ENCODE results near the gene NANOS3. TPM values are rescaled to one million over a fixed set of nuclear protein-coding genes. Genes with fewer than 3 reads are reported as not detected.

NANOS3 gene
- total and polyA plus RNA-seq, 2 experiments from 2014 or later: not detected

GRCh38 chr19:13920524-13920923, 43.6 kb downstream of the NANOS3 start:
- peaks cover 61% of the 10 kb centered on the region for H3K36me3 Mint-ChIP-seq (ENCODE audit: low read depth)

More at GRCh38 chr19:13920524-13920923, 43.6 kb downstream of the NANOS3 start:
- ATAC-seq: no peak
- Histone ChIP-seq H3K4me2 (no peak overlapping the region), H4K20me1 (replicated peaks; ENCODE audit: insufficient read depth) (peaks cover 4% of the 10 kb centered on the region), H3K27me3 (ENCODE audit: insufficient read depth) (no peaks in the 10 kb centered on the region), H2AFZ (no peak overlapping the region), H3K79me2 (replicated peaks; ENCODE audit: insufficient read depth) (no peaks in the 10 kb centered on the region), H3K36me3 (ENCODE audit: insufficient read depth) (peaks cover 5% of the 10 kb centered on the region; the same call in 1 of the 2 replicates), H3F3A (replicated peaks; ENCODE audit: low read depth) (no peaks in the 10 kb centered on the region), H3K4me3 (no peak overlapping the region), H3K9me2 (ENCODE audit: insufficient read depth) (no peaks in the 10 kb centered on the region), H3K27ac (ENCODE audit: low read depth) (no peak overlapping the region), H3K4me1 (ENCODE audit: insufficient read depth) (no peaks in the 10 kb centered on the region)
- no peak for DNase-seq (ENCODE audit: low spot score)
- H3K9me3 Mint-ChIP-seq: peaks cover 9% of the 10 kb centered on the region; the same call in 2 of the 3 replicates
- no peaks in the 10 kb centered on the region for H3K4me1 Mint-ChIP-seq
- H3K27ac Mint-ChIP-seq: no peak overlapping the region
- H3K27me3 Mint-ChIP-seq (ENCODE audit: insufficient read depth, low read depth, poor library complexity): peaks cover 5% of the 10 kb centered on the region
- no peak for TF ChIP-seq EZH2 (IDR thresholded peaks at IDR 0.05; ENCODE audit: low read depth, unreplicated experiment)
- TF ChIP-seq, protein P1, sequence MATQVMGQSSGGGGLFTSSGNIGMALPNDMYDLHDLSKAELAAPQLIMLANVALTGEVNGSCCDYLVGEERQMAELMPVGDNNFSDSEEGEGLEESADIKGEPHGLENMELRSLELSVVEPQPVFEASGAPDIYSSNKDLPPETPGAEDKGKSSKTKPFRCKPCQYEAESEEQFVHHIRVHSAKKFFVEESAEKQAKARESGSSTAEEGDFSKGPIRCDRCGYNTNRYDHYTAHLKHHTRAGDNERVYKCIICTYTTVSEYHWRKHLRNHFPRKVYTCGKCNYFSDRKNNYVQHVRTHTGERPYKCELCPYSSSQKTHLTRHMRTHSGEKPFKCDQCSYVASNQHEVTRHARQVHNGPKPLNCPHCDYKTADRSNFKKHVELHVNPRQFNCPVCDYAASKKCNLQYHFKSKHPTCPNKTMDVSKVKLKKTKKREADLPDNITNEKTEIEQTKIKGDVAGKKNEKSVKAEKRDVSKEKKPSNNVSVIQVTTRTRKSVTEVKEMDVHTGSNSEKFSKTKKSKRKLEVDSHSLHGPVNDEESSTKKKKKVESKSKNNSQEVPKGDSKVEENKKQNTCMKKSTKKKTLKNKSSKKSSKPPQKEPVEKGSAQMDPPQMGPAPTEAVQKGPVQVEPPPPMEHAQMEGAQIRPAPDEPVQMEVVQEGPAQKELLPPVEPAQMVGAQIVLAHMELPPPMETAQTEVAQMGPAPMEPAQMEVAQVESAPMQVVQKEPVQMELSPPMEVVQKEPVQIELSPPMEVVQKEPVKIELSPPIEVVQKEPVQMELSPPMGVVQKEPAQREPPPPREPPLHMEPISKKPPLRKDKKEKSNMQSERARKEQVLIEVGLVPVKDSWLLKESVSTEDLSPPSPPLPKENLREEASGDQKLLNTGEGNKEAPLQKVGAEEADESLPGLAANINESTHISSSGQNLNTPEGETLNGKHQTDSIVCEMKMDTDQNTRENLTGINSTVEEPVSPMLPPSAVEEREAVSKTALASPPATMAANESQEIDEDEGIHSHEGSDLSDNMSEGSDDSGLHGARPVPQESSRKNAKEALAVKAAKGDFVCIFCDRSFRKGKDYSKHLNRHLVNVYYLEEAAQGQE (IDR thresholded peaks at IDR 0.05; ENCODE audit: unreplicated experiment): no peak
- TF ChIP-seq ETS1 (IDR thresholded peaks at IDR 0.05): no peak
- no peak for TF ChIP-seq STAT1 (IDR thresholded peaks at IDR 0.05; ENCODE audit: unreplicated experiment)
- TF ChIP-seq POLR2AphosphoS5 (IDR thresholded peaks at IDR 0.05; ENCODE audit: low read depth): no peak
- no peak for TF ChIP-seq JUNB (IDR thresholded peaks at IDR 0.05; ENCODE audit: unreplicated experiment)
- no peak for TF ChIP-seq NANOG (IDR thresholded peaks at IDR 0.05; ENCODE audit: borderline replicate concordance)
- TF ChIP-seq ZNF331 (CRISPR knock-in tag; IDR thresholded peaks at IDR 0.05; ENCODE audit: low read depth): no peak
- no peak for TF ChIP-seq CREB1 (CRISPR knock-in tag; IDR thresholded peaks at IDR 0.05; ENCODE audit: low read depth)
- no peak for TF ChIP-seq EZH2phosphoT487 (IDR thresholded peaks at IDR 0.05; ENCODE audit: unreplicated experiment)
- no peak for TF ChIP-seq CTCF (conservative IDR thresholded peaks at IDR 0.05; ENCODE audit: low read depth in 2 of 2)
- TF ChIP-seq, protein P2, sequence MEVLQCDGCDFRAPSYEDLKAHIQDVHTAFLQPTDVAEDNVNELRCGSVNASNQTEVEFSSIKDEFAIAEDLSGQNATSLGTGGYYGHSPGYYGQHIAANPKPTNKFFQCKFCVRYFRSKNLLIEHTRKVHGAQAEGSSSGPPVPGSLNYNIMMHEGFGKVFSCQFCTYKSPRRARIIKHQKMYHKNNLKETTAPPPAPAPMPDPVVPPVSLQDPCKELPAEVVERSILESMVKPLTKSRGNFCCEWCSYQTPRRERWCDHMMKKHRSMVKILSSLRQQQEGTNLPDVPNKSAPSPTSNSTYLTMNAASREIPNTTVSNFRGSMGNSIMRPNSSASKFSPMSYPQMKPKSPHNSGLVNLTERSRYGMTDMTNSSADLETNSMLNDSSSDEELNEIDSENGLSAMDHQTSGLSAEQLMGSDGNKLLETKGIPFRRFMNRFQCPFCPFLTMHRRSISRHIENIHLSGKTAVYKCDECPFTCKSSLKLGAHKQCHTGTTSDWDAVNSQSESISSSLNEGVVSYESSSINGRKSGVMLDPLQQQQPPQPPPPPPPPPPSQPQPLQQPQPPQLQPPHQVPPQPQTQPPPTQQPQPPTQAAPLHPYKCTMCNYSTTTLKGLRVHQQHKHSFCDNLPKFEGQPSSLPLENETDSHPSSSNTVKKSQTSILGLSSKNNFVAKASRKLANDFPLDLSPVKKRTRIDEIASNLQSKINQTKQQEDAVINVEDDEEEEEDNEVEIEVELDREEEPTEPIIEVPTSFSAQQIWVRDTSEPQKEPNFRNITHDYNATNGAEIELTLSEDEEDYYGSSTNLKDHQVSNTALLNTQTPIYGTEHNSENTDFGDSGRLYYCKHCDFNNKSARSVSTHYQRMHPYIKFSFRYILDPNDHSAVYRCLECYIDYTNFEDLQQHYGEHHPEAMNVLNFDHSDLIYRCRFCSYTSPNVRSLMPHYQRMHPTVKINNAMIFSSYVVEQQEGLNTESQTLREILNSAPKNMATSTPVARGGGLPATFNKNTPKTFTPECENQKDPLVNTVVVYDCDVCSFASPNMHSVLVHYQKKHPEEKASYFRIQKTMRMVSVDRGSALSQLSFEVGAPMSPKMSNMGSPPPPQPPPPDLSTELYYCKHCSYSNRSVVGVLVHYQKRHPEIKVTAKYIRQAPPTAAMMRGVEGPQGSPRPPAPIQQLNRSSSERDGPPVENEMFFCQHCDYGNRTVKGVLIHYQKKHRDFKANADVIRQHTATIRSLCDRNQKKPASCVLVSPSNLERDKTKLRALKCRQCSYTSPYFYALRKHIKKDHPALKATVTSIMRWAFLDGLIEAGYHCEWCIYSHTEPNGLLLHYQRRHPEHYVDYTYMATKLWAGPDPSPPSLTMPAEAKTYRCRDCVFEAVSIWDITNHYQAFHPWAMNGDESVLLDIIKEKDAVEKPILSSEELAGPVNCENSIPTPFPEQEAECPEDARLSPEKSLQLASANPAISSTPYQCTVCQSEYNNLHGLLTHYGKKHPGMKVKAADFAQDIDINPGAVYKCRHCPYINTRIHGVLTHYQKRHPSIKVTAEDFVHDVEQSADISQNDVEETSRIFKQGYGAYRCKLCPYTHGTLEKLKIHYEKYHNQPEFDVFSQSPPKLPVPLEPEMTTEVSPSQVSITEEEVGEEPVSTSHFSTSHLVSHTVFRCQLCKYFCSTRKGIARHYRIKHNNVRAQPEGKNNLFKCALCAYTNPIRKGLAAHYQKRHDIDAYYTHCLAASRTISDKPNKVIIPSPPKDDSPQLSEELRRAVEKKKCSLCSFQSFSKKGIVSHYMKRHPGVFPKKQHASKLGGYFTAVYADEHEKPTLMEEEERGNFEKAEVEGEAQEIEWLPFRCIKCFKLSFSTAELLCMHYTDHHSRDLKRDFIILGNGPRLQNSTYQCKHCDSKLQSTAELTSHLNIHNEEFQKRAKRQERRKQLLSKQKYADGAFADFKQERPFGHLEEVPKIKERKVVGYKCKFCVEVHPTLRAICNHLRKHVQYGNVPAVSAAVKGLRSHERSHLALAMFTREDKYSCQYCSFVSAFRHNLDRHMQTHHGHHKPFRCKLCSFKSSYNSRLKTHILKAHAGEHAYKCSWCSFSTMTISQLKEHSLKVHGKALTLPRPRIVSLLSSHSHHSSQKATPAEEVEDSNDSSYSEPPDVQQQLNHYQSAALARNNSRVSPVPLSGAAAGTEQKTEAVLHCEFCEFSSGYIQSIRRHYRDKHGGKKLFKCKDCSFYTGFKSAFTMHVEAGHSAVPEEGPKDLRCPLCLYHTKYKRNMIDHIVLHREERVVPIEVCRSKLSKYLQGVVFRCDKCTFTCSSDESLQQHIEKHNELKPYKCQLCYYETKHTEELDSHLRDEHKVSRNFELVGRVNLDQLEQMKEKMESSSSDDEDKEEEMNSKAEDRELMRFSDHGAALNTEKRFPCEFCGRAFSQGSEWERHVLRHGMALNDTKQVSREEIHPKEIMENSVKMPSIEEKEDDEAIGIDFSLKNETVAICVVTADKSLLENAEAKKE (CRISPR knock-in tag; IDR thresholded peaks at IDR 0.05): no peak
- no peak for TF ChIP-seq ZNF114 (CRISPR knock-in tag; IDR thresholded peaks at IDR 0.05)
- no peak overlapping the region for H3K4me3 Mint-ChIP-seq

All from GM23338 (cell line).